HG02870 (cell line): ENCODE data around the gene ISG20.
"Not testable (repeated sequence)": the region's sequence is repeated elsewhere in the genome, so short reads cannot be mapped to it uniquely, and the experiment has no call there.

Experiments
- ATAC-seq: cut with Tn5 transposase; IDR thresholded peaks from one replicate; pipeline ENCODE4 v1.9.1; 2021; ENCODE audit warnings: mild to moderate bottlenecking, moderate library complexity; ENCODE audit not compliant: unreplicated experiment

ISG20 gene

DNA sequence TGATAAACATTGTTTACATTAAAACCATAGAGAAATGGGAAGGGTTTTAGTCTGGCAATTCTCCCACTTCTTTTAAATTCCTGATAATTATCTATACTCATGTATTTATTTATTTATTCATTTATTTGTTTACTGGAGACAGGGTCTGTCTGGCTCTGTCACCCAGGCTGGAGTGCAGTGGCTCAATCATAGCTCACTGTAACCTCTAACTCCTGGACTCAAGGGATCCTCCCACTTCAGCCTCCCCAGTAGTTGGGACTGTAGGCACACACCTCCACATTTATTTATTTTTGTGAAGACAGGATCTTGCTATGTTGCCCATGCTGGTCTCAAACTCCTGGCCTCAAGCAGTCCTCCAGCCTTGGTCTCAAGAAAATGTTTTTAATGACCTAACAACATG, 20.1 kb upstream of the ISG20 start:
- ATAC-seq = no peak

DNA sequence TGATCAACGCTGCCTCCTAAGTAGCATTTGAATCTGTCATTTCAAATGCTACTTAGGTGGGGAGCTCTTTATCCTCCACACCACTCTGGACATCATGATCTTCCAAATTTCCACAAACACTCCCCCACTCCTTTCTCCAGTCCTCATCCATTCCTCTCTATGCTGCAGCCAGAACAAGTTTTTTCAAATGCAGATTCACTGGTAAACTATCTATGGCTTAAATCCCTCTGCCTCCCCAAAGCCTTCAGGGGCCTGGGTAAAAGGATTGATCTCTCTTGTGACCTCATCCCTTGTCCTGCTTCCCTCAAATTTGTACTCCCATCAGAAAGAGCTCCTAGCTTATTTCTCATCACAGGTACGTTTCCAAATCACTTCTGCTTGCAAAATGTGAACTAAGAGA, 19.0 kb upstream of the ISG20 start:
- ATAC-seq = no peak

DNA sequence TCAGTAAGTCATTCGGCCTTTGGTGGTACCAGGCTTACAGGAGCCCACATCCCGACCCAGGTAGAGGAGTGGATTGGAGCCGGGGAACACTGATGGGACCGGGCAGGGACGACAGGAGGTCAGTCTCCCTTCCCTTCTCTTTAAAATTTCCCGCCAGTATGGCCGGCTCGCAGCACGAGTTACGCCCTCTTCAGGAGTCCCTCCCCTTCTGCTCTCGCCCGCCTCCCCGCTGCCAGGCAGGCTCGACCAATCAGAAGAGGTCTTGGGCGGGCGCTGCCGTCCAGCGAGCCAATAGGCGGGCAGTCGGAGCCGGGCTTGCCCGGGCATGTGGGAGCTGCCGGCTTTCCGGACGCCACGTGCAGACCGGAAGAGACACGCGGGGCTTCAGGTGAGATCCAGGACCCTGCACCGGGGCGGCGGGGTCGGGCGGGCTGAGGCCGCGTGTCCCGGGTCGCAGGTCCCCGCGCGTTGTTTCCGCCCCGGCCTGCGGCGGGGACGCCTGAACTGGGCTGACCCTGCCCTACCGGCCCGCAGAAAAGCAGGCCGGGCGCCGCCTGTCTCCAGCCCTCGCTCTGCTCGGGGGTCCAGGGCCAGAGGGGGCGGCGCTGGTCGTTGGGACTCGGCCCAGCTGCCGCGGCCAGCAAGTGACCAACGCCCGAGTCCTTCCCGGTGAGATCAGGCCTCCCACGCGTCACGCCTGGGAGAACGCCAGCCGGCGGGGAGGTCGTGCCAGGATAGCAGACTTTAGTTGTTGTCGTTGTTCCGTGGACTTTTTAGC, 17.6 kb upstream of the ISG20 start, which contains the start of gene AEN:
Gene AEN (plus strand): TSS at position 346 of the 778 bp plus-strand sequence. CDS start 4,870 bp downstream, outside the sequence.
- peak; percentile 87 for ATAC-seq

DNA sequence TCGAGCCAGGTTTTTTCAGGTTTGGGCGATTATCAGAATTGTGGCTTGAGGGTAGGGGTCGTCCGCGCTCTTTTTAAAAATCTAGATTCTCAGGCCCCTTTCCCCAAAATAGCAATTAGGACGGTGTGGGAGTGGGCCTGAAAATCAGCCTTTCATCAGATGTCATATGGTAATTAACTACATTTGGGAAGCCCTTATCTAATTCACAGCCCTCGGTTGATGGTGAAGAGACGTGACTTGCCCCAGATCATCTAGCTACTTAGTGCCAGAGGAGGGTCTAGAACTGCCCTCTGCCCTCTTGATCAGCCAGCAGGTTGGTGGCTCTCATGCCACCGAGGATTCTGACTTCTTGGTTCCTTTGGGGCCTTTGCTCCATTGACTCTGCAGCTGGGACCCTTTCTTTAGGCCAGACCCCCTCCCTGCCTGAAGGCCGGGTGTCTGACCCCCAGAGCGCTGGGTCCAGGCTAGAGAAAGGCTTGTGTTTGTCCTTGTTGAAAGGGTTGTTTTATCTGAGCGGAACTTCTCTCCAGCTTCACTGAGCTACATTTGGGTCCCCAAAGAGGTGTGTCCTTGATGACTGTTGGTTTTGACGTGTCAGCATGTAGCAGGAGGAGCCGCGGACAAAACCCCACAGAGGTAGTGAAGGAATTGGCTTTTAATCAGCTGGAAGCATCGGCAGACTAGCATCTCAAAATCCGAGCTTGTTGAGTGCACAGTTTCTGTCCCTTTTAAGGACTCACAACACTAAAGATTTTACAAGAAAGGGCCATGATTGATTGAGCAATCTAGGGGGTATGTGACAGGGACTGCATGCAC, 16.8 kb upstream of the ISG20 start:
- peak; percentile 38 for ATAC-seq

DNA sequence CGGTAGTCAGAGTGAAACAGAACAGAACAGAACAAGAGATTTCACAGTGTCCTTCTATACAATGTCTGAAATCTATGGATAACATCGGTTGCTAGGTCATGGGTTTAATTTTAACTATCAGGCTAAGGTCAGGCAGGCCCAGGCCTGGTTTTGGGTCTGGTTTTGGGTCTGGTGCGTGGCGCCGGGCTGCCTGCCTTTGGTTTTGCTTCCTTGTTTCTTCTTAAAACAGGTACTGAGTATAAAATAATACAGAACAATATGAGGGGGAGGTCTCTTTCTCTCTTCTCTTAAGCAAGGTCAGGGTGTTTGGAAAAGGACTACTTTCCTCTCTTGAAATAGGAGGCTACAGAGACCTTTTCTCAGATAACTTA, 16.2 kb upstream of the ISG20 start:
- no peak for ATAC-seq

DNA sequence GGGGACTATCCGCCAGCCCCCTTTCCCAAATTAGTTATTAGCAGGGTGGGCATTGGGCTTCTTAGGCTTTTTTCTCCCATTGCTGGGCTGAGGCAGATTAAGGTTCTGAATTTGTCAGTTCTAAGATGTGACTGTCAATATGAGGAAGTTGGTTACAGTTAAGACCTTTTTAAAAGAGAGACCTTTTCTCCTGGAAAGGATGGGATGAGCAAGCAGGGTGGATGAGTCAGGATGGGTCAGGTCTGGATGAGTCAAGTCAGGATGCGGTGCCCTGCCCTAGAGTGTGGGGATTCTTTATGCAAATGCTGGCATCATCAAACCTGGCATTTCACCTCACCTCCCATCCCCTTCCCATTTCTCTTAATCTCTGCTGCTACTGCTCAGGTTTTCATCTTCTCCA, 15.8 kb upstream of the ISG20 start:
- peak; percentile 17 for ATAC-seq

DNA sequence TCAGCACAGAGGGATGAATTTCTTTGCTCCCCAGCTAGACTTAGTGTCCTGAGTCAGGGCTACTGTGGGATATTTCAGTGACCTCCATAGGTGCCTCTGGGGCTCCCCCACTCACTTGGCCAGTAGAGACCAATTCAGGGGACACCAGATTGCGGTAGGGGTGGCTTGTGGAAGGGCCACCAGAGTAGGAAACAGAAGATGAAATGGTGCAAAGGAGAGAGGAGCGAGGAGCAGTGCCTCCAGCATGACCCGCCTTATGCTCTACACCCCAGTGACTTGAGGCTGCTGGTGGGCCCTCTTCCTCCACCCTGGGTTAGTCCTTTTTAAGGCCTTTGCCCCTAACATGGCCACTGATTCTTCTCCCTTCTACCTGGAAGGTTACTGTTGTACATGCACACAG, 15.2 kb upstream of the ISG20 start:
- ATAC-seq = no peak

DNA sequence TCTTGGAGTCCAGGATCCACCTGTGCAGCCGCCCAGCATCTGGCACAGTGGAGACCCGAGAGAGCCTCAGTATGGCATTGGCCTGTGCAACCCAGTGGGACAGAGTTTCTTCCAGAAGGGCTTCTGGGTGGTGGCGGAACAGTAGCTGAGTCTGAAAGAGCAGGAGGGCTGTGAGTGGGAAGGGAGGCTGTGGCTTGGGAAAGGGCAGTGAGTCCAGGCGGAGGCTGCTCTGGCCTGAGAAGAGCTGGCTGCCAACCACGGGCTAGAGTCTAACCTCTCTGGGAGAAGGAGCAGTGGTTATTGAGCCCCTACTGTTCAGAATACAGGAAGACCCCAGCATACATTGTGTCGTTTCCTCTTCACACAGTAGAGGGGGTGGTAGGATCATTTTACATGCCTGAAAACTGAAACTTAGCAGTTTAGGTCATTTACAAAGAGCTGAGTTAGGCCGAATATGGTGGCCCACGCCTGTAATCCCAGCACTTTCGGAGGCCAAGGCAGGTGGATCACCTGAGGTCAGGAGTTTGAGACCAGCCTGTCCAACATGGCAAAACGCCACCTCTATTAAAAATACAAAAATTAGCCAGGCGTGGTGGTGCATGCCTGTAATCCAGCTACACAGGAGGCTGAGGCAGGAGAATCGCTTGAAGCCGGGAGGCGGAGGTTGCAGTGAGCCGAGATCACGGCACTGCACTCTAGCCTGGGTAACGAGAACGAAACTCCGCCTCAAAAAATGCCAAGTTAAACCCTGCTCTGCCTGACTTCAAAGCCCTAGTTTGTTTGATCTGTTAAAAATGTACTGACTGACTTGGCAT, 14.5 kb upstream of the ISG20 start:
- ATAC-seq = peak; percentile 29

DNA sequence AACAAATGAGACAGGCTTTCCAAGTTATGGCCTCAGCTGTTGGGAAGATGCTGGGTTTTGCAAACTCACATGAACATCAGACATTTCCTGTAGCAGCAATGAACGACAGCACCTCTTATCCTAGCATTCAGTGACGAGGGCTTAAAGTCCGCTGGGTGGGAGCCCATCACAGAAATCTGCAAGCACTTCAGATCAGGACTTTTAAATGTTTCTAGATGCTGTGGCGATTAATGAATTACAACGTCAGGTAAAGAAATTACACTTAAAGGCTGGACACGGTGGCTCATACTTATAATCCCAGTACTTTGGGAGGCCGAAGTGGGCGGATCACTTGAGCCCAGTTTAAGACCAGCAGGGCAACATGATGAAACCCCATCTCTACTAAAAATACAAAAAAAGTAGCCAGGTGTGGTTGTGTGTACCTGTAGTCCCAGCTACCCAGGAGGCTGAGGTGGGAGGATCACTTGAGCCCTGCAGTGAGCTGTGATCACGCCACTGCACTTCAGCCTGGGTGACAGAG, 13.8 kb upstream of the ISG20 start:
- no peak for ATAC-seq

DNA sequence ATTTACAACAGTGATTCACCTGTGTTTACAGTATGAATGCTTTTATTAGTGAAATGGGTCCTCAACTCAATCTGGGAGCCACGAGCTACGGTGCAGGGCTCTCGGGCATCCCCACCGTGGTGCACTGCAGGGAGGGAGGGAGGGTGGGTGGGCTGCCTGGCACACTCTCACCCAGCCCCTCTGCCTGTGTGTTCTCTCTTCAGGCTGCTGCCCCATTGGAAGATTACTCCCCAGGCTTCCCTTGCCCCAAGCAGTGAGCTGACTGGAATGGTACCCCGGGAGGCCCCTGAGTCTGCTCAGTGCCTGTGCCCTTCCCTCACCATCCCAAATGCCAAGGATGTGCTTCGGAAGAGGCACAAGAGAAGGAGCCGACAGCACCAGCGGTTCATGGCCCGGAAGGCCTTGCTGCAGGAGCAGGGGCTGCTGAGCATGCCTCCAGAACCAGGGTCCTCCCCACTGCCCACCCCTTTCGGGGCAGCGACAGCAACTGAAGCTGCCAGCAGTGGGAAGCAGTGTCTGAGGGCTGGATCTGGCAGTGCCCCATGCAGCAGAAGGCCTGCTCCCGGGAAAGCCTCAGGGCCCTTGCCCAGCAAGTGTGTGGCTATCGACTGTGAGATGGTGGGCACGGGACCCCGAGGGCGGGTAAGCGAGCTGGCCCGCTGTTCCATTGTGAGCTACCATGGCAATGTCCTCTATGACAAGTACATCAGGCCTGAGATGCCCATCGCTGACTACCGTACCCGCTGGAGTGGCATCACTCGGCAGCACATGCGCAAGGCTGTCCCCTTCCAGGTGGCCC, 12.7 kb upstream of the ISG20 start:
- no peak for ATAC-seq

DNA sequence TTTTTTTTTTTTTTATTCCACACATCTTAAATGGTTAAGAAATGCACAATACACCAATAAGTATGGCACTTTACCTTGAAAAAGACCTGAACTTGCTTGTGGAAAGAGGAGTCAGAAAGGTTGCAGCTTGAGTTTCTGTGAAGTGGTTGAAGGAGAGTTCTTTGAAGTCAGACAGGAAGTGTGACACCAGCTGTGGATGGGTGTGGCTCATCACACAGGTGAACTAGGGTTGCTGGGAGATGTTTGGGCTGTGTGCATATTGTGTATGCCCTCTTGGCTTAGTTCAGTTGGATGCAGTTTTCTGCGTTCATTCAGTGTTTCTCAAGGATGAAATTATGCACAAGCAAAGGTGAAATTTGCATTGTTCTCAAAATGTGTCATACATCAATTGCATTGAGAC, 11.4 kb upstream of the ISG20 start:
- ATAC-seq = peak; percentile 35

DNA sequence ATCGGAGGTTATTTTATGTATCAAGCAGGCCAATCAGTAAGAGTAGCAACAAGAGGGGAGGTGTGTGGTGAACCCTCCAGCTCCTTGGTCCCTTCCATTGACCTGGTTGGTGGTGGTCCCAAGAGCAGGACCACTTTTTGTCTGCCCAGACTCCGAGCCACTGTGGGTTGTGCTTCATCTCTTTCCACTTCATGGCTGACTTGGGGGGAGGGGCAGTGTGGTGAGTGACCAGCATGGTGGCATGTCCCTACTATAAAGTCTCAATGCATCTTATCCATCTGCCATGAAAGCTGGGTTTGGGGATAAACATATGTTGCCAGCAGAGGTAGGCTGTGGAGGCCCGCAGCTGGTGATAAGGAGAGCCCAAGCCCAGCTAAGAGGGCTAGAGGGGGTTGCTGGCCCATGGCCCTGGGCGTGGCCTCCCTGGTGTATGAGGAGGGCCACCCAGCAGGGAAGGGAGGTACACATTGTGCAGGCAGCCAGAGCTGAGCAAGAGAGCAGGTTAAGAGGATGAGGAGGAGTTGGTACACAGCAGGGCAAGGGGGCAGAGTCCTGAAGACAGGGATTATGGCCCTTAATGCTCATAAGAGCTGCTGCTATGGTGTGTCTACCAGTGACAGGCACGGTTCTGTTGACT, 10.7 kb upstream of the ISG20 start:
- no peak for ATAC-seq

DNA sequence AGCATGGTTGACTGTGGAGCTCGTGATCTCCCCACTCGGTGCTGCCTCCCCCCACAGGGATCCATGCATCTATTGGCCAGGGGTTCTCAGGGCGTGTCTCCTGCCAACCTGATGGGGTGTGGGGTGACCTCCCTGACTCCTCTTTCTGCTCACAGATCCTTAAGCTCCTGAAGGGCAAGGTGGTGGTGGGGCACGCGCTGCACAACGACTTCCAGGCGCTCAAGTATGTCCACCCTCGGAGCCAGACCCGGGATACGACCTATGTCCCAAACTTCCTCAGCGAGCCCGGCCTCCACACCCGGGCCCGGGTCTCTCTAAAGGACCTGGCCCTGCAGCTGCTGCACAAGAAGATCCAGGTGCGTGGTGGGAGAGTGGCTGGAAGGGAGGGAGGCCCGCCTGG, 9.7 kb upstream of the ISG20 start:
- no peak for ATAC-seq

DNA sequence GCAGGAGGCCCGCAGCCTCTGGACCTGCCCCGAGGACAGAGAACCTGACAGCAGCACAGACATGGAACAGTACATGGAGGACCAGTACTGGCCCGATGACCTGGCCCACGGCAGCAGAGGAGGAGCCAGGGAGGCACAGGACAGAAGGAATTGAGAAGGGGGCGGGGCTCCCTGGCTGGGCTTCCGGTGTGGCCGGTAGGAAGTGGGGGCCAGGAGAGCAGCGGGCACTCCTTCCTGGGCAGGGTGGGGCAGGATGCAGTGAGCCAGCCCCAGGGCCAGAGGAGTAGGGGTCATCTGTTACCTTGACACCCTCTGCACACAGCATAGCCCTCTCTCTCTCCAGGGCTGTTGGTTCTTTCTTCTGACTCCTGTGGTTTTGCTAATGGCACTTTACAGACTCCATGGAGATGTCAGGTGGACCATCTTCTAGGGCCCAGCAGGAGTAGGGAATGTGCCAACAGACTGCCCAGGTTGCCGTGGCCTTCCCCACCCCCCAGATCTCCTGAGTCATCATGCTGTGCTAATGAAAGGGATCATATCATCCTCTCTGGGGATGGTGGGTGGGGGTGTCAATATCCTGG, 8.6 kb upstream of the ISG20 start:
- no peak for ATAC-seq

DNA sequence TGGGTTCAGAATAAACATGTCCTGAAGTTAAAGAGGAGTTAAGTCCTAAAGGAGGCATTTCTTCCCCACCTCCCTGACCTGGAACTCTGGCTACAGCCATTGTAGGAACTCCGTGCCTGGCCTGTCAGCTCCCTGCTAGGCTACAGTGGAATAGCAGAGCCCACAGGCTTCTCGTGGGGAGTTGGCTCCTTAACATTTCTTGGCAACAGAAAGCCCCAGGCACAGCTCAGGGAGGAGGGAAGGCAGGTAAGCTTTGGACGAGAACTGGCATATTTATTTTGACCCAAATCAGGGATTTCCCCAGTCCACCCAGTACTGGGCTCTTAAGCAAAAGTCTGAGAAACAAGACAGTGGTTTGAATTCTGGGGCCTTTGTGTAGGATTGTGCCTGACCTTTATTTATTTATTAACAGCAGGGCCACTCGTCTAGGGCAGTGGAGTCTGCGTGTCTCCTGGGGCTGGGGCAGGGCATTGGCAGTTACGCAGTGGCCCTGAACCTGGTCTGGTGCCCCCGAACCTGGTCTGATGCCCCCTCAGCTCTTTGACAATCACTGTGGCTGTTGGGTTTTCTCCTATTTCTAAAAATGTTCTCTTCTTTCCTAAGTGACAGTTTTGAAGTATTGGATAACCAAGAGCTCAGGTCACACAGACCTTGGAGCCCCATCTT, 7.9 kb upstream of the ISG20 start:
- no peak for ATAC-seq

DNA sequence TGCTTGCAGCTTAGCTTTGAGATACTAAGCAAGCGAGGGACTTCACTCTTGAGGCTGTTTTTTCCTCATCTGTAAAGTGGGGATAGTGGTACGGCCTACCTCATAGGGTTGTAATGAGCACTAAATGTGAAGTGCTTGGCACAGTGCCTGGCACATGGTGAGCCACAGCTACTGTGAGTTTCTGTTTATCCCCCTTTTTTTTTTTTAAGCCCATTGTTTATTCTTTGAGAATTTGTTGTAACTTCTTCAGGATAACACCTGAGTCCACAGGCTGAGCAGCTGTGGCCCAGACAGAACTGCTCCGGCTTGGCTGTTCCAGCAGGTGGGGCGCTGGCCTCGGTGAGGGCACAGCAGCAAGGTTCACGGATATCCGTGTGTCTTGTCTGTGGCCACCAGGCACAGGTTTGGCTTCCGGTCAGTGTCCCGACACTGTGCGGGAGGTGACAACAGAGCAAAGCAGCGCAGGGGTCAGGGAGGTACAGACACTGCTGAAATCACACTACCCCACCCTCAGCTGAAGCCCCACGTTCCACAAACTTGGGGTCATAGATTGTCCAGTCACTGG, 7.3 kb upstream of the ISG20 start:
- no peak for ATAC-seq

DNA sequence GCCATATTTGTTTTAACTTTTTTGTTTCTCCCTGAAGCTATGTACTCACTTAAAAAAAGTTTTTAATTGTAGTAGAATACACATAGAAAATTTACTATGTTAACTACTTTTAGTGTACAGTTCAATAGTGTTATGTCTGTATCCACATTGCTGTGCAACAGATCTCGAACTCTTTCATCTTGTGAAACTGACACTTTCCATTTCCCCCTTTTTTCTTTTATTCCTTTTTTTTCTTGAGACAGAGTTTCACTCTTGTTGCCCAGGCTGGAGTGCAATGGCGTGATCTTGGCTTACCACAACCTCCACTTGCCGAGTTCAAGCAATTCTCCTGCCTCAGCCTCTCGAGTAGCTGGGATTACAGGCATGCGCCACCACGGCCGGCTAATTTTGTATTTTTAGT, 6.0 kb upstream of the ISG20 start:
- not testable (repeated sequence) for ATAC-seq

DNA sequence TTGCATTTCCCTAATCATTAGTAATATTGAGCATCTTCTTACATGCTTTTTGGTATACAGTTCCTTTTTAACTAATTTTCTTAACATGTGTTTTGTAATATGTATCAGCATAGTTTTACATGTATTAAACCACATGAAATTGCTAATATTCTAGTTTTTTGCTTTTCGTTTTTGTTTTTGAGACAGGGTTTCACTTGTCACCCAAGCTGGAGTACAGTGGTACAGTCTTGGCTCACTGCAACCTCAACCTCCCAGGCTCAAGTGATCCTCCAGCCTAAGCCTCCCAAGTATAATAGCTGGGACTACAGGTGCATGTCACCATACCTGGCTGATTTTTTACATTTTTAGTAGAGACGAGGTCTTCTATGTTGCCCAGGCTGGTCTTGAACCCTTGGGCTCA, 4.4 kb upstream of the ISG20 start:
- ATAC-seq = no peak

DNA sequence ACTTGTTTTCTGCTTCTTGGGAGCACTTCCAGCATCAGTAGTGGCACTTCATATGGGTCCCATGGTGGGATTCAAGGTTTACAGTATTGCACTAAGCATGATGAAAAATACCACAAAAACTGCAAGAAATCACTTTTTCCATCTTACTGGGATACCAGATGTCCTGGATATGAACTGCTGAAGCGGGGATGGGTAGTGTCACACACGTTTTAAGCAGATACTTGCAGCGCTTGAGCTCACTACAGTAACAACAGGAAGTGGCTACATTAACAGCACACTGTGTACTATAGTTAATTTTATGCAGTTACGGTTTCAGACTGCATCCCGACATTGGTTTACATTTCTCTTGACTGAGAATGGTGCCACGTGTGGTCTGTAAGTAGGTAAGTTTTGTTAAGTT, 3.5 kb upstream of the ISG20 start:
- ATAC-seq = peak; percentile 25
